ENCODE data around the gene EXPH5. TPM values are rescaled to one million over a fixed set of nuclear protein-coding genes. Genes with fewer than 3 reads are reported as not detected.

EXPH5 gene
- total RNA-seq, 1 experiment from 2014 or later = 0.05 TPM

- Histone ChIP-seq H3K9me3 (replicated peaks) (no peaks in the 10 kb centered on the region), H3K4me3 (no peak overlapping the region), H3K27me3 (replicated peaks) (no peaks in the 10 kb centered on the region), H3K27ac (no peak overlapping the region), H3K4me1 (replicated peaks) (no peaks in the 10 kb centered on the region), H3K36me3 (no peaks in the 10 kb centered on the region)
- no peak for DNase-seq (ENCODE audit: low read depth in 1 of 2, low spot score in 2 of 2)
Observed at GRCh38 chr11:108568195-108568858, 25.2 kb downstream of the EXPH5 start.

- no peaks in the 10 kb centered on the region for H3K9me3 ChIP-seq (replicated peaks)
Observed at GRCh38 chr11:108565653-108566052, 27.9 kb downstream of the EXPH5 start.

GRCh38 chr11:108562746-108563581 lies 30.6 kb downstream of the EXPH5 start:
- no peaks in the 10 kb centered on the region for H3K36me3 ChIP-seq
- H3K27me3 ChIP-seq (replicated peaks) = no peaks in the 10 kb centered on the region
- no peak for DNase-seq (ENCODE audit: low read depth in 1 of 2, low spot score in 2 of 2)
- peaks cover 9% of the 10 kb centered on the region for H3K4me1 ChIP-seq (replicated peaks)
- no peak overlapping the region for H3K27ac ChIP-seq
- H3K9me3 ChIP-seq (replicated peaks) = no peaks in the 10 kb centered on the region
- H3K4me3 ChIP-seq = no peak overlapping the region

More at GRCh38 chr11:108565653-108566052, 27.9 kb downstream of the EXPH5 start:
- DNase-seq (ENCODE audit: low read depth in 1 of 2, low spot score in 2 of 2) = no peak
- H3K4me3 ChIP-seq = no peak overlapping the region
- H3K27me3 ChIP-seq (replicated peaks) = no peaks in the 10 kb centered on the region
- H3K4me1 ChIP-seq (replicated peaks) = peaks cover 9% of the 10 kb centered on the region
- no peaks in the 10 kb centered on the region for H3K36me3 ChIP-seq
- H3K27ac ChIP-seq = no peak overlapping the region

- Histone ChIP-seq H3K36me3 (no peaks in the 10 kb centered on the region), H3K4me1 (replicated peaks) (peaks cover 9% of the 10 kb centered on the region), H3K27ac (no peak overlapping the region), H3K27me3 (replicated peaks) (no peaks in the 10 kb centered on the region), H3K4me3 (no peak overlapping the region), H3K9me3 (replicated peaks) (no peaks in the 10 kb centered on the region)
- peak in 1 of 2 experiments; percentile 16 for DNase-seq (ENCODE audit: low read depth in 1 of 2, low spot score in 2 of 2)
Observed at GRCh38 chr11:108561535-108561991, 32.0 kb downstream of the EXPH5 start.

GRCh38 chr11:108559904-108560303 lies 33.7 kb downstream of the EXPH5 start:
- Histone ChIP-seq H3K36me3 (no peaks in the 10 kb centered on the region), H3K9me3 (replicated peaks) (no peaks in the 10 kb centered on the region), H3K27ac (no peak overlapping the region), H3K27me3 (replicated peaks) (no peaks in the 10 kb centered on the region), H3K4me1 (replicated peaks) (peaks cover 9% of the 10 kb centered on the region), H3K4me3 (no peak overlapping the region)
- no peak for DNase-seq (ENCODE audit: low read depth in 1 of 2, low spot score in 2 of 2)

GRCh38 chr11:108559340-108559739 lies 34.2 kb downstream of the EXPH5 start:
- Histone ChIP-seq H3K4me3 (no peak overlapping the region), H3K27me3 (replicated peaks) (no peaks in the 10 kb centered on the region), H3K4me1 (replicated peaks) (peaks cover 9% of the 10 kb centered on the region), H3K27ac (no peak overlapping the region), H3K36me3 (no peaks in the 10 kb centered on the region), H3K9me3 (replicated peaks) (no peaks in the 10 kb centered on the region)
- DNase-seq (ENCODE audit: low read depth in 1 of 2, low spot score in 2 of 2) = no peak

- Histone ChIP-seq H3K4me3 (no peak overlapping the region), H3K4me1 (replicated peaks) (peaks cover 9% of the 10 kb centered on the region), H3K27me3 (replicated peaks) (no peaks in the 10 kb centered on the region), H3K27ac (no peak overlapping the region), H3K9me3 (replicated peaks) (no peaks in the 10 kb centered on the region), H3K36me3 (no peaks in the 10 kb centered on the region)
- DNase-seq (ENCODE audit: low read depth in 1 of 2, low spot score in 2 of 2) = no peak
Observed at GRCh38 chr11:108558222-108558621, 35.3 kb downstream of the EXPH5 start.

- DNase-seq (ENCODE audit: low read depth in 1 of 2, low spot score in 2 of 2) = no peak
Observed at GRCh38 chr11:108556019-108556418, 37.5 kb downstream of the EXPH5 start.

GRCh38 chr11:108551651-108552462 lies 41.7 kb downstream of the EXPH5 start:
- H3K9me3 ChIP-seq (replicated peaks) = no peaks in the 10 kb centered on the region
- DNase-seq (ENCODE audit: low read depth in 1 of 2, low spot score in 2 of 2) = no peak
- H3K27me3 ChIP-seq (replicated peaks) = no peaks in the 10 kb centered on the region
- no peak overlapping the region for H3K27ac ChIP-seq
- H3K36me3 ChIP-seq = no peaks in the 10 kb centered on the region
- H3K4me1 ChIP-seq (replicated peaks) = no peaks in the 10 kb centered on the region
- no peak overlapping the region for H3K4me3 ChIP-seq

More at GRCh38 chr11:108556019-108556418, 37.5 kb downstream of the EXPH5 start:
- no peaks in the 10 kb centered on the region for H3K27me3 ChIP-seq (replicated peaks)
- no peaks in the 10 kb centered on the region for H3K36me3 ChIP-seq
- no peaks in the 10 kb centered on the region for H3K9me3 ChIP-seq (replicated peaks)
- no peak overlapping the region for H3K4me3 ChIP-seq
- H3K27ac ChIP-seq = no peak overlapping the region
- no peaks in the 10 kb centered on the region; the same call in 1 of the 2 replicates for H3K4me1 ChIP-seq (replicated peaks)

- no peaks in the 10 kb centered on the region for H3K36me3 ChIP-seq
- no peaks in the 10 kb centered on the region for H3K9me3 ChIP-seq (replicated peaks)
- DNase-seq (ENCODE audit: low read depth in 1 of 2, low spot score in 2 of 2) = no peak
- no peaks in the 10 kb centered on the region for H3K27me3 ChIP-seq (replicated peaks)
- no peak overlapping the region for H3K4me3 ChIP-seq
- no peak overlapping the region for H3K27ac ChIP-seq
- no peaks in the 10 kb centered on the region for H3K4me1 ChIP-seq (replicated peaks)
Observed at GRCh38 chr11:108549319-108549885, 44.2 kb downstream of the EXPH5 start.

- no peak overlapping the region for H3K27ac ChIP-seq
- DNase-seq (ENCODE audit: low read depth in 1 of 2, low spot score in 2 of 2) = no peak
- H3K4me1 ChIP-seq (replicated peaks) = no peaks in the 10 kb centered on the region
- no peak overlapping the region for H3K4me3 ChIP-seq
- no peaks in the 10 kb centered on the region for H3K27me3 ChIP-seq (replicated peaks)
- H3K9me3 ChIP-seq (replicated peaks) = no peaks in the 10 kb centered on the region
- H3K36me3 ChIP-seq = no peaks in the 10 kb centered on the region
Observed at GRCh38 chr11:108545909-108546501, 47.6 kb downstream of the EXPH5 start.

- Histone ChIP-seq H3K27me3 (replicated peaks) (no peaks in the 10 kb centered on the region), H3K4me3 (no peak overlapping the region), H3K9me3 (replicated peaks) (no peaks in the 10 kb centered on the region), H3K36me3 (no peaks in the 10 kb centered on the region), H3K4me1 (replicated peaks) (no peaks in the 10 kb centered on the region), H3K27ac (no peak overlapping the region)
- DNase-seq (ENCODE audit: low read depth in 1 of 2, low spot score in 2 of 2) = no peak
Observed at GRCh38 chr11:108543316-108543964, 50.1 kb downstream of the EXPH5 start.

- DNase-seq (ENCODE audit: low read depth in 1 of 2, low spot score in 2 of 2) = no peak
- no peaks in the 10 kb centered on the region for H3K27me3 ChIP-seq (replicated peaks)
- H3K36me3 ChIP-seq = no peaks in the 10 kb centered on the region
- H3K4me1 ChIP-seq (replicated peaks) = no peaks in the 10 kb centered on the region
- H3K27ac ChIP-seq = no peak overlapping the region
- H3K4me3 ChIP-seq = no peak overlapping the region
- no peaks in the 10 kb centered on the region for H3K9me3 ChIP-seq (replicated peaks)
Observed at GRCh38 chr11:108541531-108541930, 52.0 kb downstream of the EXPH5 start.
